Duodenal mucosa (tissue), 2 donors: ENCODE results near the gene STYX.
"Not testable (repeated sequence)": the region's sequence is repeated elsewhere in the genome, so short reads cannot be mapped to it uniquely, and the experiment has no call there.

Experiments used
- H3K27ac ChIP-seq: one replicate; pipeline ENCODE4 v1.7.0; 2013; ENCODE audit warnings: low read depth, low read length
- H3K27me3 ChIP-seq, 2 donors: one replicate each; pipeline ENCODE4 v1.7.0; 2013; ENCODE audit warnings: low read length in 2 of 2, control low read depth in 1 of 2; ENCODE audit not compliant: insufficient read depth in 2 of 2, control insufficient read depth in 1 of 2
- H3K36me3 ChIP-seq, 2 donors: one replicate each; pipeline ENCODE4 v1.7.0; 2013; ENCODE audit warnings: low read length in 2 of 2, control low read depth in 1 of 2; ENCODE audit not compliant: insufficient read depth in 2 of 2, control insufficient read depth in 1 of 2
- H3K4me1 ChIP-seq, 2 donors: one replicate each; pipeline ENCODE4 v1.7.0; 2013; ENCODE audit warnings: low read length in 2 of 2, control low read depth in 1 of 2; ENCODE audit not compliant: insufficient read depth in 2 of 2, control insufficient read depth in 1 of 2
- H3K4me3 ChIP-seq, 2 donors: one replicate each; pipeline ENCODE4 v1.7.0; 2013; ENCODE audit warnings: low read length in 2 of 2, low read depth in 1 of 2
- H3K9ac ChIP-seq, 2 donors: one replicate each; pipeline ENCODE4 v1.7.0; 2013; ENCODE audit warnings: low read length in 2 of 2, low read depth in 1 of 2
- H3K9me3 ChIP-seq, 2 donors: one replicate each; pipeline ENCODE4 v1.7.0; 2013; ENCODE audit warnings: low read length in 2 of 2, control low read depth in 1 of 2; ENCODE audit not compliant: control insufficient read depth in 1 of 2

The STYX gene

DNA sequence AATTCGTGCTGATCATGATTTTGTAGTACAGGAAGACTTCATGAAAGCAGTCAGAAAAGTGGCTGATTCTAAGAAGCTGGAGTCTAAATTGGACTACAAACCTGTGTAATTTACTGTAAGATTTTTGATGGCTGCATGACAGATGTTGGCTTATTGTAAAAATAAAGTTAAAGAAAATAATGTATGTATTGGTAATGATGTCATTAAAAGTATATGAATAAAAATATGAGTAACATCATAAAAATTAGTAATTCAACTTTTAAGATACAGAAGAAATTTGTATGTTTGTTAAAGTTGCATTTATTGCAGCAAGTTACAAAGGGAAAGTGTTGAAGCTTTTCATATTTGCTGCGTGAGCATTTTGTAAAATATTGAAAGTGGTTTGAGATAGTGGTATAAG lies 2.5 kb upstream of the STYX start:
- H3K27me3 ChIP-seq, H3K9me3 ChIP-seq, H3K27ac ChIP-seq, H3K4me1 ChIP-seq, H3K9ac ChIP-seq, H3K4me3 ChIP-seq: not testable (repeated sequence)
- peaks cover 18 to 38% of the 10 kb centered on the region in 2 donors for H3K36me3 ChIP-seq

DNA sequence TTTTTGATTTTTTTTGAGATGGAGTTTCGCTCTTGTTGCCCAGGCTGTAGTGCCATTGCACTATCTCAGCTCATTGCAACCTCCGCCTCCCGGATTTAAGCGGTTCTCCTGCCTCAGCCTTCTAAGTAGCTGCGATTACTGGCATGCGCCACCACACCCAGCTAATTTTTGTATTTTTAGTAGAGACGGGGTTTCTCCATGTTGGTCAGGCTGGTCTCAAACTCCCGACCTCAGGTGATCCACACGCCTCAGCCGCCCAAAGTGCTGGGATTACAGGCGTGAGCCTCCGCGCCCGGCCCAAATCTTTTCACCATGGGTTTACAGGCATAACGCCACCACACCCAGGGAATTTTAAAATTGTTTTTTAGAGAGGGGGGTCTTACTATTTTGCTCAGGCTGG lies 931 bp upstream of the STYX start:
- H3K27me3 ChIP-seq, H3K4me3 ChIP-seq, H3K27ac ChIP-seq, H3K9me3 ChIP-seq, H3K4me1 ChIP-seq, H3K9ac ChIP-seq: not testable (repeated sequence)
- peaks cover 9 to 29% of the 10 kb centered on the region in 2 donors for H3K36me3 ChIP-seq

DNA sequence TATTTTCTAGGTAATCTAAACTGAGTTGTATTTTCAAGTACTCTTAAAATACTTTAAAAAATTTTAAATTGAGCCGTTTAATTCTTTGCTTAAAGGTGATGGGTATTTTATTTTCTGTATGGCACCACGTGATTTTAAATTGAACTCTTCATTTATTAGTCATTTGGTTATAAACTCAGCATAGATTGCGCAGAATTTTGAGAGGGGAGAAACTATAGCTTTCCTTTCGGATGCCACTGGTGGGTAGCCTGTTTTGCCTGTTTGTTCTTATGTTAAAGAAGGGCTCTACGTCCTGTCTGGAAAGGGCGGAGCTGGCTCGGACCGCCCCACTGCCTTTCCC lies 411 bp upstream of the STYX start:
- Histone ChIP-seq H3K4me3 (peak overlapping the region; percentile 69 to 71), H3K9me3 (no peaks in the 10 kb centered on the region), H3K9ac (peak overlapping the region in 1 of 2 donors; percentile 43), H3K27me3 (no peaks in the 10 kb centered on the region), H3K27ac (peak overlapping the region; percentile 50), H3K36me3 (peaks cover 5 to 27% of the 10 kb centered on the region in 2 donors), H3K4me1 (peaks cover 0 to 3% of the 10 kb centered on the region in 2 donors)

DNA sequence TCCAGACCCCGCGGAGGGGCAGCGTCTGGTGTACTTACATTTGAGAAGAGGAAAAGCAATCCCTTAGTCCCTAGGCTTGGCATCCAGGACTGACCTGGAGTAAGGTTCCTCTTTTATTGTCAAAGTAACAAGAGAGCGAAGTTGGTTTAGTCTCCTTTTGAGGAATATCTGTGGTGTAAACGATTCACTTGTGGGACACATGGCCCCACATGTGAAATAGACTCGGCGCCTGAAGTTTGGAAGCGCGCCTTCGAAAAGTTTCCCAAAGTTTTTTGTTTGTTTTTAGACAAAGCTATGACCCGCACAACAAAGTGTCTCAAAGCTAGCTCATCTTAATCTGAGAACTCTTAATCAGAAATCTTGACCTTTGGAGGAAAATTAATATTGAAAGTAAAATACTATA lies 744 bp downstream of the STYX start:
- Histone ChIP-seq H3K4me1 (peaks cover 0 to 3% of the 10 kb centered on the region in 2 donors), H3K4me3 (peak overlapping the region; percentile 95 to 97), H3K9ac (peak overlapping the region; percentile 96 to 99), H3K27ac (peak overlapping the region; percentile 70), H3K27me3 (no peaks in the 10 kb centered on the region), H3K9me3 (no peaks in the 10 kb centered on the region), H3K36me3 (peaks cover 0 to 15% of the 10 kb centered on the region in 2 donors)

DNA sequence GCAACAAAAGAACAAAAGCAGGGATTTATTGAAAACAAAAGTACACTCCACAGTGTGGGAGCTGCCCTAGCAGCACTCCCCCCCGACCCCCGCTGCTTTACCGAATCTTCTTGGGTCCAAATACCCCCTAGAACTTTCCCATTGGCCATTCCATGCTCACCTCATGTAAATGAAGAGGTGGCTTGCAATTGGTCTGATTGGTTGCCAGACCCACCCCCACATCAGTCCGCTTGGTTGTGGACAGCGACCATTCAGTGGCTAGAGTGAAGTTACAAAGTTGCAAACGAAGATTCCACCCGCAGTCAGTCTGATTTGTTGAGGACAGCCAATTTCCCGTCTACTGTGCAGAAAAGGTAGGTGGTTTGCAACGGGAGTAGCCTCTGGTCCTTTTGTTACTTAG lies 3.9 kb downstream of the STYX start:
- Histone ChIP-seq H3K27me3 (no peaks in the 10 kb centered on the region), H3K4me3 (no peak overlapping the region), H3K9ac (no peak overlapping the region), H3K27ac (no peak overlapping the region), H3K9me3 (no peaks in the 10 kb centered on the region), H3K36me3 (peaks cover 0 to 4% of the 10 kb centered on the region in 2 donors), H3K4me1 (peaks cover 3 to 4% of the 10 kb centered on the region in 2 donors)

DNA sequence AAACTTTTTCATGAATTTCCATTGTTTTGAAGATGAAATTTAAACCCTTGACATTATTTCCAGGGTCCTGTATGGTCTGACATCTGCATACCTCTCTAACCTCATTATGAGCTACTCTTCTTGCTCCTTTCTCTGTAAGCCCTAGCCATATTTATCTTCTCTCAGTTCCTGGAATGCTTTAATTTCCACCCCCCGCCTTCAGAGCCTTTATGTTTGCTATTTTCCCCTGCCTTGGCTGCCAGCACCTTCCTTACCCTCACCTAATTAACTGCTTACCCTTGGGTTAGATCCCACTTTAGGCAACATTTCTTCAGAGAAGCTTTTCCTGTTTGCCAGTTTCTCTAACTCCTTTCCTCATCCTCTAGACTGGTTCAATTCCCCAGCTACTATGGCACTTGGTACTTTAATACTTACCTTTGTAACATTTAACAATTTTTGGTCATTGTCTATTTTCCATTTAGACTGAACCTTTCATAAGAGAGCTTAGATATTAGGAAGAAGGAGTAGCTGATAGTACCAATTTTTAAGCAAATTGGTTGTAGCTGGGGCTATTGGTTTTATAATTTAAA lies 6.0 kb downstream of the STYX start:
- no peak overlapping the region for H3K4me3 ChIP-seq
- H3K27me3 ChIP-seq: no peaks in the 10 kb centered on the region
- no peak overlapping the region for H3K27ac ChIP-seq
- peaks cover 0 to 4% of the 10 kb centered on the region in 2 donors for H3K36me3 ChIP-seq
- H3K9me3 ChIP-seq: no peaks in the 10 kb centered on the region
- no peak overlapping the region for H3K9ac ChIP-seq
- peaks cover 3 to 4% of the 10 kb centered on the region in 2 donors for H3K4me1 ChIP-seq

DNA sequence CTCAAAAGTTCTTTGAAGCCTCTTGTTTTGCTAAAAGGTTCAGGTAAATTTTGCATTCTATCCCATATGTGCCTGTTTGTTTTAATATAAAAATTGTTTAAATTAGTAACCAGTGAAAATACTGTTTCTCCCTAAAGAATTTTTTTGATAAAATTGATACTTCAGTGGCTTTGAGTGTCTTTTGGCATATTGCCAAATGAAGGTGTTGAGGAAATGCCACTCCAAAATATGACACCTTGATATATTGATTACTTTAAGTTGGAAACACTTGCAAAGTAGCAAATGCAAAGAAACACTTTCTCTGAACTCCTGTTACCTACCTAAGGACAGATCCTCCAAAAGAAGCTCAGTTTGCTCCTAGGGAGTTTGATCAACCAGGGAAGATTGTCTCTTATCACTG lies 8.4 kb downstream of the STYX start:
- Histone ChIP-seq H3K9ac (no peak overlapping the region), H3K27ac (no peak overlapping the region), H3K9me3 (no peaks in the 10 kb centered on the region), H3K4me1 (peaks cover 2 to 4% of the 10 kb centered on the region in 2 donors), H3K4me3 (no peak overlapping the region), H3K27me3 (no peaks in the 10 kb centered on the region), H3K36me3 (peaks cover 0 to 4% of the 10 kb centered on the region in 2 donors)

DNA sequence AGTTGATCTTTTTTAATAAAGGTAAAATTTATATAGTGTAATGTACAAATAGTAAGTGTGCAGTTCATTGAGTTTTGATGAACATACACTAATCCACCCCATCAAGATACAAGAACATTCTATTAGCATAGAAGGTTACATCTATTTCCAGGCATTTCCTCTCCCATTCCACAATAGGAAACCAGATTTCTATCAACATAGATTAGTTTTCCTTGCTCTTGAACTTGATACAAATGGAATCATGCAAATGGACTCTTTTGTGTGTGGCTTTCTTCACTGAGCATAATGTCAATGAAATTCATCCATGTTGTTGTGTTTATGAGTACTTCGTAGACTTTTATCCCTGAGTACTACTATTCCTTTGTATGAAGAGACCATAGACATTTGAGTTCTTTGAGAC lies 10.8 kb downstream of the STYX start:
- Histone ChIP-seq H3K9me3 (no peaks in the 10 kb centered on the region), H3K4me1 (peaks cover 2 to 4% of the 10 kb centered on the region in 2 donors), H3K27ac (no peak overlapping the region)

DNA sequence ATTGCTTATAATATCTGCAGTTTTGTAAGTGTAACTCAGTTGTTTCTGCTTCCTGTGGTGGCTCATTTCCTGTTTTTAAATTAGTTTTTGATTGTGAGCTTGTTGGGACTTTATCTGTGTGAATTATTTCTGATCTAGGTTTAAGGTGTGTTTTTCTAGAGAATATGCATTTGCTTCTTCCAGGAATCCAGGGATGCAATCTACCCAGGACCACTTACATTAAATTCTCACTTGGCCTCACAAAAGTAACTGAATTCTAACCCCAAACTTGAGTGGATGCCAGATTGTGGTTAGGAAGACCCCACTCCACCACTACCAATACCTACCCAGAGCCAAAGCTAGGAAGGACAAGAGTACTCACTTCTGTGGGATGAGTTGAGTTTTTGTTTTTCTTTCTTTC lies 11.9 kb downstream of the STYX start:
- Histone ChIP-seq H3K4me3 (no peak overlapping the region), H3K9me3 (no peaks in the 10 kb centered on the region), H3K36me3 (peaks cover 3 to 6% of the 10 kb centered on the region in 2 donors), H3K27ac (no peak overlapping the region), H3K27me3 (no peaks in the 10 kb centered on the region), H3K4me1 (peaks cover 2 to 4% of the 10 kb centered on the region in 2 donors), H3K9ac (peak overlapping the region in 1 of 2 donors; percentile 7)

More for the DNA sequence above, 10.8 kb downstream of the STYX start:
- Histone ChIP-seq H3K4me3 (no peak overlapping the region), H3K36me3 (no peaks in the 10 kb centered on the region), H3K9ac (no peak overlapping the region), H3K27me3 (no peaks in the 10 kb centered on the region)

DNA sequence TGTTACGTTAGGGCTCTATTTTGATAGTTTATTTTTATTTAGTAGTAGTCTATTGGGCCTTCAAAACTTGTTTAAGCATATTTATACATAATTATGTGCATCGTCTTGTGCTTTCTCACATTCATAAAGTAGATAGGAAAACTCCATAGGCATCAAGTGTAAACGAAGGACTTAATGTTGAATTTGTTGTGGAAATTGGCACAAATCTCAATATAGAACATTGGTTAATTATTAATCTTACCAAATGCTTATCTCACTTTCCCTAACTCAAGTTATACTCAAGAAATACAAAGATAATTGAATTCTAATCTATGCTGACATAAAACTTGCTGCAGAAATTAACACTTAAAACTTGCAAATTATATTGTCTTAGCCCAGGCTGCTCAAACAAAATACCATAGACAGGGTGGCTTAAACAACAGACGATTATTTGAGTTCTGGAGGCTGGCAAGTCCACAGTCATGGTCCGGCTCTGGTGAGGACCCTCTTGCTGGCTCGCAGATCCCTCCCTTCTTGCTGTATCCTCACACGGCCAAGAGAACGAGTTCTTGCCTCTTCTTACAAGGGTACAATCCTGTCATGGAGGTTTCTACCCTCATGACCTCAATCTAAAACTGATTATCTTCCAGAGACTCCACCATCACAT lies 18.8 kb downstream of the STYX start:
- H3K27me3 ChIP-seq: no peaks in the 10 kb centered on the region
- no peak overlapping the region for H3K9ac ChIP-seq
- H3K9me3 ChIP-seq: no peaks in the 10 kb centered on the region
- H3K27ac ChIP-seq: no peak overlapping the region
- no peak overlapping the region for H3K4me3 ChIP-seq
- peaks cover 6 to 29% of the 10 kb centered on the region in 2 donors for H3K36me3 ChIP-seq
- no peaks in the 10 kb centered on the region for H3K4me1 ChIP-seq
